HFF-Myc (cell line): ENCODE data around the gene GFRAL.

Experiments used
- DNase-seq: peaks from one replicate; pipeline ENCODE4 v3.0.0-alpha.2; 2011; ENCODE audit warnings: low read depth; ENCODE audit errors: extremely low read depth
- H3K4me3 ChIP-seq: replicated peaks from 2 replicates; pipeline ENCODE4 v1.5.1; 2011; ENCODE audit warnings: low read depth, mild to moderate bottlenecking, control low read depth, low read length
- TF ChIP-seq, protein P1 (sequence below): IDR thresholded peaks from 2 replicates; pipeline ENCODE4 v1.5.1; 2012; ENCODE audit warnings: mild to moderate bottlenecking, low read depth, low read length, control low read depth; ENCODE audit errors: missing control alignments

GFRAL gene

DNA sequence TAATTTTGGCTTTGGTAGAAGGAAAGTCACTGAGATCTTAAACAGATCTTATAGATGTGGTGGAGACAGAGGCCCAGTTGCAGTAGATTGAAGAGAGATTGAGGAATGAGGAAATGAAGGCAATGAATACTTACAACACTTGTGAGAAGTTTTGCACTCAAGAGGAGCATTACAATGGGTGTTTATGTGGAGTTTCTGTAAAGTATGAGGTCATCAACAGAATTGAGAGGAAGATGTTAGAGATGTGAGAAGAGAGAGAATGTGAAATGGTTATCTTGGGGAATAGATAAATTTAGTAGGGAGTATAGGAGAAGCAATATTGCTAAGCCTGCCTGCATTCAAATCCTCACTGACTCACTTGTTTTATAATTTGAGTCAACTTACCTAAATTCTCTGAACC lies 83.4 kb downstream of the GFRAL start:
- TF ChIP-seq, protein P1, sequence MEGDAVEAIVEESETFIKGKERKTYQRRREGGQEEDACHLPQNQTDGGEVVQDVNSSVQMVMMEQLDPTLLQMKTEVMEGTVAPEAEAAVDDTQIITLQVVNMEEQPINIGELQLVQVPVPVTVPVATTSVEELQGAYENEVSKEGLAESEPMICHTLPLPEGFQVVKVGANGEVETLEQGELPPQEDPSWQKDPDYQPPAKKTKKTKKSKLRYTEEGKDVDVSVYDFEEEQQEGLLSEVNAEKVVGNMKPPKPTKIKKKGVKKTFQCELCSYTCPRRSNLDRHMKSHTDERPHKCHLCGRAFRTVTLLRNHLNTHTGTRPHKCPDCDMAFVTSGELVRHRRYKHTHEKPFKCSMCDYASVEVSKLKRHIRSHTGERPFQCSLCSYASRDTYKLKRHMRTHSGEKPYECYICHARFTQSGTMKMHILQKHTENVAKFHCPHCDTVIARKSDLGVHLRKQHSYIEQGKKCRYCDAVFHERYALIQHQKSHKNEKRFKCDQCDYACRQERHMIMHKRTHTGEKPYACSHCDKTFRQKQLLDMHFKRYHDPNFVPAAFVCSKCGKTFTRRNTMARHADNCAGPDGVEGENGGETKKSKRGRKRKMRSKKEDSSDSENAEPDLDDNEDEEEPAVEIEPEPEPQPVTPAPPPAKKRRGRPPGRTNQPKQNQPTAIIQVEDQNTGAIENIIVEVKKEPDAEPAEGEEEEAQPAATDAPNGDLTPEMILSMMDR, result no peak
- no peak overlapping the region for H3K4me3 ChIP-seq
- DNase-seq, result no peak

DNA sequence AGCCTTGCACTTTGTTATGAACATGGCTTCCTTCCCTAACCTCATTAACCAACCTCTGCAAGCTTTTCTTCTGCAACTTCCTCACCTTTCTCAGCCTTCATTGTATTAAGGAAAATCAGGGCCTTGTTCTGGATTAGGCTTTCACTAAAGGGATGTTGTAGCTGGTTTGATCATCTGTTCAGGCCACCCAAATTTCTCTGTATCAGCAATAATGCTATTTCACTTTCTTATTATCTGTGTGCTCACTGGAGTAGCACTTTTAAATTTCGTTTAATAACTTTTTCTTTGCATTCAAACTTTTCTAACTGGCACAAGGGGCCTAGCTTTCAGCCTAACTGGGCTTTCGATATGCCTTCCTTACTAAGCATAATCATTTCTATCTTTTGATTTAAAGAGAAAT lies 96.7 kb downstream of the GFRAL start:
- TF ChIP-seq, protein P1, result no peak
- DNase-seq, result no peak

DNA sequence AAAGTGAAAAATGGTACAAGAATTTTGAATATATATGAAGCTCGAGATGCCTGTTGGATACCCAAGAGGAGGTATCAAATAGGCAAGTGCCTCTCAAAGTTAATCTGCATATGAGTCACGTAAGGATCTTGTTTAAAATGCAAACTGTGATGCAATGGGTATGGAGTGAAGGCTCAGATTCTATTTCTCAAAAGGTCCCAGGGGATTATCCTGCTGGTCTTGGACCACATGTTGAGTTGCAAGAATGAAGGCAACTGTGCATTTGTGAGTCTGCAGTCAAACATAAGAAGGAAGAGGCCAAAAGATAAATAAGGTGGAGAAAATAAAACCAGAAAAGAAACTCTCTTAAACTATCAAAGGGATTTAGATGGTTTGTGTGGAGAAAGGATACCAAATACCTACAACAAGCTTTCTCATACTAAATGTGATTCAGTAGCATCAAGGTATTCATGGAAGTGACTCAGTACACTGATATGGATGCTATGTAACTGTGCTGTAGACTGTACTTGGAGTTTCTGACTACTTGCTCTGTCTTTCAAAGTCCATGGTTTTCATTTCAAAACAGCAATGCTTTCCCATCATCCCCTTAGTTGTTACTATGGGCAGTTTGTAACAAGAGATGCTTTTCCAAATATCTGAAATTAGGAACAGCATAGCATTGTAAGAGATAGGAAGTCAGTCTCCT lies 106.3 kb downstream of the GFRAL start:
- TF ChIP-seq, protein P1, result no peak
- DNase-seq, result no peak
- no peak overlapping the region for H3K4me3 ChIP-seq

More for the DNA sequence above, 96.7 kb downstream of the GFRAL start:
- H3K4me3 ChIP-seq, result no peak overlapping the region

DNA sequence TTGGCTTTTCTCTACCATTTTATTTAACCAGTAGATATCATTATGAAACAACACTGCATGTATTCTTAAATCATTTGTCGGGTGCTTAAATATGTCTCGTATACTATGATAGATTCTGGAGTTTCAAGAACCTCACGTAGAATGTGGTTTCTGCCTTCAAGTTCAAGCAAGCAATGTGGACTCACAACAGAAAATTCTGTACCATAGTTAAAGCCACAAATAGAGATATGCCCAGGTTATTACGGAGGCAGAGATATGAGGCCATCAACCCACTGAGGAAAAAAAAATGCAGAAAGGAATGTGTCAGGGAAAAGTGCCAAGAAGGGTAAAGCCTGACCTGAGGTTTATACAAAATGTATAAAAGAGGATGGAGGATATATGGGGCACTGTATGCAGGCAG lies 109.9 kb downstream of the GFRAL start:
- no peak for DNase-seq
- TF ChIP-seq, protein P1, result no peak
- H3K4me3 ChIP-seq, result no peak overlapping the region

DNA sequence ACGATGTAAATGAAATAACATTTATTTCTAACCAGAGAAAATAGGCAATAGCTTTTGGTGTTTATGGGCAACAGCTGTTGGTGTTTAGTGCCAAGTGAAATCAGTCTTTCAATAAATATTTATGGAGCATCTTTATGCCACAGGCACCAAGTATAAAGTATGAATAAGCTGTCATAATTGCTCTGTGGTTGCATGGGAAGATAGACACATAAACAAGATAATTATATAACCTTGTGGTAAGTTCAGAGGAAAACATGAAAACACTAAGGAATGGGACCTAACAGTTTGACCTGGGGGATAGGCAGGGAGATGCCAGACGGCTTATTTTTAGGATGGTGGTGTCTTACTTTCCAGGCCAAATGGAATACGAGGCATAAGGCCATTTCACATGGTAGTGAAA lies 110.9 kb downstream of the GFRAL start:
- no peak overlapping the region for H3K4me3 ChIP-seq
- DNase-seq, result no peak
- TF ChIP-seq, protein P1, result no peak

DNA sequence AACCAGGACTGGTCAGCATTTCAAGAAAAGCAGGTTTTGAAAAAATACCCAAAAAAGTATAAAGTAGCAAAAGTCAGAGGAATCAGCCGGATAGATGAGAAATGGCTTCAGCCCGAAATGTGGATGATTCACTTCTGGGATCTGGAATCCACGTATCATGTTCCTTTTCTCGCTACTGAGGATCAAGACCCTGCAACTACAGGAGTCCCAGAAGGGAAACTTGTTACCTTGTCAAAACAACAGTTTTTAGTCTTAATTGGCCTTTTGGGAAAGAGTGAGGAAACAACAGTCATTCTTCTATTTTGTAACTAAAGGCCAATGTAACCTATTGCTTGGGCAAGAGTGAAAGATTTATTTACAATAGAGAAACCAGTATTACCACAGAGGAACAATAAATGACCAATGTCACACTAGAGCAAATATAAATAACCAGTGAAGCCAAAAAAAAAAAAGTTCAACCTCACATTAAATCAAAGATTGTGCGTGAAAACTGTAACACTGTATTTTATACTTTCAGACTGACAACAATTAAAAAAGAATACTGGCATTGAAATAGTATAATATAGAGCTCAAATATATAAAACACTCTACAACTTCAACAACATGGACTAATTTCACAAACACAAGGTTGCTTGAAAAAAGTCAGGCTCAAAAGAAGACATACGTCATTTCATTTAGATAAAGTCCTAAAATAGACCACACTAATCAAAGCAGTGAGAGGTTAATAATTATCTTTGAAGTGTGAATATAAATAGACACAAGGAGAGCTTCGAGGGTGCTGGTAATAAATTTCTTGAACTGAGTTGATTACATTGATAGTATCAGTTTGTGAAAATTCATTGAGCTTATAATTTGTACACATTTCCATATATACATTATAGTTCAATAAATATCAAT lies 116.2 kb downstream of the GFRAL start:
- no peak for DNase-seq
- TF ChIP-seq, protein P1, result no peak
- no peak overlapping the region for H3K4me3 ChIP-seq
